Heart right ventricle (tissue), 16 donors: ENCODE data around the gene FHOD3. TPM values are rescaled to one million over a fixed set of nuclear protein-coding genes. Genes with fewer than 3 reads are reported as not detected.
A peak's percentile ranks its signal among the peaks of the same experiment; 100 is the strongest.

ENCODE experiments used
- ATAC-seq, 8 donors: fragments of 200-7000 bp; cut with Tn5 transposase; one replicate each; pipeline ENCODE4 v1.9.1; 2020; ENCODE audit warnings: mild to moderate bottlenecking in 8 of 8, moderate library complexity in 8 of 8, moderate number of reproducible peaks in 1 of 8
- DNase-seq, 2 donors: peaks; one replicate each; pipeline ENCODE4 v3.0.0-alpha.2; 2020
- H3K27ac ChIP-seq, 10 donors: fragments of 200-600 bp; sonication (generic) in 2 of 10; one replicate each; pipeline versions ENCODE4 v1.5.0 to v1.8.0; 2020 to 2022; ENCODE audit warnings: mild to moderate bottlenecking in 3 of 10
- H3K27me3 ChIP-seq, 7 donors: fragments of 200-600 bp; one replicate each; pipeline ENCODE4 v1.8.0; 2021 to 2022; ENCODE audit warnings: mild to moderate bottlenecking in 2 of 7
- H3K36me3 ChIP-seq, 9 donors: fragments of 200-600 bp; sonication (generic) in 1 of 9; one replicate each; pipeline versions ENCODE4 v1.5.0 to v1.8.0; 2020 to 2022; ENCODE audit warnings: mild to moderate bottlenecking in 2 of 9
- H3K4me1 ChIP-seq, 9 donors: fragments of 200-600 bp; sonication (generic) in 1 of 9; one replicate each; pipeline versions ENCODE4 v1.5.0 to v1.8.0; 2020 to 2022; ENCODE audit warnings: mild to moderate bottlenecking in 4 of 9
- H3K4me3 ChIP-seq, 10 donors: fragments of 200-600 bp; sonication (generic) in 2 of 10; one replicate each; pipeline versions ENCODE4 v1.5.0 to v1.8.0; 2020 to 2022; ENCODE audit warnings: mild to moderate bottlenecking in 7 of 10, moderate library complexity in 2 of 10
- H3K9me3 ChIP-seq, 11 donors: fragments of 200-600 bp in 10 of 11; sonication (generic) in 2 of 11; one replicate each; pipeline versions ENCODE4 v1.5.0 to v1.8.0; 2013 to 2022; ENCODE audit warnings: mild to moderate bottlenecking in 2 of 11, control low read depth in 1 of 11, moderate library complexity in 1 of 11
- CTCF ChIP-seq, 9 donors: fragments of 200-600 bp; sonication (generic) in 2 of 9; IDR thresholded peaks; one replicate each; pipeline versions ENCODE4 v1.5.0 to v1.8.0; 2021 to 2022; ENCODE audit warnings: antibody characterized with exemption in 9 of 9, mild to moderate bottlenecking in 5 of 9, moderate library complexity in 1 of 9
- WGBS, 2 donors: extraction: QIAGEN DNeasy Blood & Tissue Kit; methylation state at CpG; one replicate each; pipeline ENCODE4 v1.1.7; 2013; ENCODE audit warnings: inconsistent platforms in 1 of 2; 5-methylcytosine and 5-hydroxymethylcytosine counted together
- intact Hi-C, 10 donors: fragments of 100-400 bp; cut with DNase I; formaldehyde crosslinking; loops; one replicate each; pipeline versions ENCODE4 v1.11.1 to v1.14.2; 2022
- polyA plus RNA-seq, 2 donors: library from polyadenylated mRNA; stranded (reverse); fragments of 200-250 nt; gene quantifications; one replicate each; pipeline ENCODE4 v1.2.3, GENCODE V29; 2013
- total RNA-seq, 10 donors: library from RNA; stranded (reverse); fragmentation: NEBNext Ultra II Directional in 3 of 10; extraction: Animal tissue kit (Norgen Biotek cat#: 25700) in 3 of 10; gene quantifications; one replicate each; pipeline versions ENCODE4 v1.2.1 to v1.2.4, GENCODE V29; 2021 to 2023
- donor health status: Arrhythmogenic right ventricular cardiomyopathy.
- donor health status: ischemic (EF 13 %, LVEDD 7.1; RV severe dilation, severe dysfunction).
- donor health status: healthy with polysubstance abuse.
- donor health status: DM: no; HTN: yes; CAD: no.
- donor health status: DM: no; HTN: no; CAD: no.
- donor health status: ischemic (EF 25% LVEDD 6.9; RV normal size, moderate dysfunction).
- donor health status: ischemic (EF 25% LVEDD 5.7; RV mildly dilated, moderate dysfunction).
- donor health status: healthy.
- donor health status: DM: yes; HTN: yes; CAD: no.
- donor health status: Ischemic cardiomyopathy.
- donor health status: ischemic (EF 35%, LVEDD 5.7; RV mildly dilated, moderate dysfunction).
- donor health status: nonischemic (EF 11% LVEDD 7.7; RV severe dilation, severe dysfunction).
- donor health status: DM: yes; HTN: yes; CAD: no.
- donor health status: PGD.
- donor health status: ischemic (EF 29% LVEDD 5.4; RV normal size, mild dysfunction).
- donor health status: nonischemic (EF 23%, LVEDD 6.1; RV moderate dilation, normal function).

The FHOD3 gene
- total and polyA plus RNA-seq, 12 donors = 81.8 to 484 (median 356) TPM

GRCh38 chr18:36661999-36662398 is 364.5 kb downstream of the FHOD3 start:
- DNase-seq (no peak), ATAC-seq (peak in 2 of 8 donors; percentile 35 to 48)
- peak in 3 of 9 donors; percentile 22 to 40 (median 29) for TF ChIP-seq CTCF (IDR thresholded peaks at IDR 0.05)
- H3K4me3 ChIP-seq = no peak overlapping the region
- peak overlapping the region in 2 of 10 donors; percentile 9 to 12 for H3K27ac ChIP-seq
- 73 to 74% methylated on average over 5 of the region's 5 CpGs for WGBS, 2 donors
- no peaks in the 10 kb centered on the region for H3K27me3 ChIP-seq
- no peaks in the 10 kb centered on the region for H3K9me3 ChIP-seq
- intact Hi-C loops = loop anchor here in 1 of 10 donors (5.0 kb wide), 1 partner anchor 365 kb away; the partner anchor contains the start of gene FHOD3
- peaks cover 0 to 19% (median 0%) of the 10 kb centered on the region in 9 donors for H3K4me1 ChIP-seq
- H3K36me3 ChIP-seq = peaks cover 0 to 30% (median 0%) of the 10 kb centered on the region in 9 donors

GRCh38 chr18:36663312-36663711 is 365.8 kb downstream of the FHOD3 start:
- Histone ChIP-seq H3K4me3 (no peak overlapping the region), H3K4me1 (peaks cover 0 to 19% (median 0%) of the 10 kb centered on the region in 9 donors), H3K36me3 (peaks cover 0 to 26% (median 0%) of the 10 kb centered on the region in 9 donors), H3K9me3 (no peaks in the 10 kb centered on the region), H3K27ac (peak overlapping the region in 1 of 10 donors; percentile 24), H3K27me3 (no peaks in the 10 kb centered on the region)
- 53 to 69% methylated on average over 2 of the region's 2 CpGs for WGBS, 2 donors
- TF ChIP-seq CTCF (IDR thresholded peaks at IDR 0.05) = no peak
- intact Hi-C loops = loop anchor here in 1 of 10 donors (5.0 kb wide), 1 partner anchor 366 kb away; the partner anchor contains the start of gene FHOD3
- DNase-seq (no peak), ATAC-seq (peak in 3 of 8 donors; percentile 21 to 54 (median 30))

- Histone ChIP-seq H3K36me3 (peaks cover 0 to 10% (median 0%) of the 10 kb centered on the region in 9 donors), H3K4me3 (no peak overlapping the region), H3K4me1 (peaks cover 0 to 15% (median 3%) of the 10 kb centered on the region in 9 donors), H3K27me3 (no peaks in the 10 kb centered on the region), H3K9me3 (no peaks in the 10 kb centered on the region), H3K27ac (no peak overlapping the region)
- DNase-seq (no peak), ATAC-seq (peak in 6 of 8 donors; percentile 23 to 66 (median 44))
- TF ChIP-seq CTCF (IDR thresholded peaks at IDR 0.05) = no peak
- 81 to 86% methylated on average over 1 of the region's 1 CpG for WGBS, 2 donors
- intact Hi-C loops = no loop called here
Observed at GRCh38 chr18:36665952-36666351, 368.4 kb downstream of the FHOD3 start.

GRCh38 chr18:36667811-36668210 is 370.3 kb downstream of the FHOD3 start:
- Histone ChIP-seq H3K9me3 (no peaks in the 10 kb centered on the region), H3K36me3 (peaks cover 0 to 9% (median 0%) of the 10 kb centered on the region in 9 donors), H3K4me3 (no peak overlapping the region), H3K4me1 (peaks cover 0 to 19% (median 5%) of the 10 kb centered on the region in 9 donors), H3K27me3 (no peaks in the 10 kb centered on the region), H3K27ac (no peak overlapping the region)
- DNase-seq = no peak
- WGBS, 2 donors = 88 to 96% methylated on average over 1 of the region's 1 CpG
- no peak for ATAC-seq
- TF ChIP-seq CTCF (IDR thresholded peaks at IDR 0.05) = no peak
- intact Hi-C loops = no loop called here
